Raji (cell line): ENCODE measurements around the gene DLL1.

Experiments
- POLR2A ChIP-seq: IDR thresholded peaks from 2 replicates; pipeline ENCODE4 v1.6.1; 2011; ENCODE audit warnings: low read depth, low read length, control low read depth; ENCODE audit not compliant: insufficient read depth

The DLL1 gene

GRCh38 chr6:170254315-170255213 is 36.3 kb downstream of the DLL1 start:
- no peak for TF ChIP-seq POLR2A

- no peak for TF ChIP-seq POLR2A
These were observed 37.0 kb downstream of the DLL1 start for GRCh38 chr6:170253910-170254269.

GRCh38 chr6:170253226-170253909 is 37.5 kb downstream of the DLL1 start:
- no peak for TF ChIP-seq POLR2A

- no peak for TF ChIP-seq POLR2A
These were observed 38.9 kb downstream of the DLL1 start for GRCh38 chr6:170251776-170252571.

- no peak for TF ChIP-seq POLR2A
These were observed 39.7 kb downstream of the DLL1 start for GRCh38 chr6:170250981-170251775.

GRCh38 chr6:170250455-170250854 is 40.4 kb downstream of the DLL1 start:
- no peak for TF ChIP-seq POLR2A

GRCh38 chr6:170249817-170250216 is 41.1 kb downstream of the DLL1 start:
- TF ChIP-seq POLR2A: no peak

- no peak for TF ChIP-seq POLR2A
These were observed 41.8 kb downstream of the DLL1 start for GRCh38 chr6:170248861-170249600.

- no peak for TF ChIP-seq POLR2A
These were observed 42.6 kb downstream of the DLL1 start for GRCh38 chr6:170248111-170248805.

GRCh38 chr6:170247178-170247701 is 43.6 kb downstream of the DLL1 start:
- no peak for TF ChIP-seq POLR2A

- TF ChIP-seq POLR2A: no peak
These were observed 45.3 kb downstream of the DLL1 start for GRCh38 chr6:170245475-170245992.

- TF ChIP-seq POLR2A: no peak
These were observed 46.0 kb downstream of the DLL1 start for GRCh38 chr6:170244721-170245474.
